NCI-H2227 (cell line): ENCODE data around the gene SMAD1.

Source experiments
- DNase-seq: peaks from one replicate; lab custom pipeline; 2025; ENCODE audit not compliant: unreplicated experiment; lab: John Stamatoyannopoulos, UW

The SMAD1 gene

GRCh38 chr4:145488310-145488709 lies 6.7 kb downstream of the SMAD1 start:
- DNase-seq: no peak

- DNase-seq: no peak
Observed at GRCh38 chr4:145489556-145489955, 7.9 kb downstream of the SMAD1 start.

- DNase-seq: no peak
Observed at GRCh38 chr4:145490361-145490760, 8.7 kb downstream of the SMAD1 start.

- DNase-seq: no peak
Observed at GRCh38 chr4:145490796-145491195, 9.1 kb downstream of the SMAD1 start.

GRCh38 chr4:145492376-145492775 lies 10.7 kb downstream of the SMAD1 start:
- no peak for DNase-seq

GRCh38 chr4:145493166-145493565 lies 11.5 kb downstream of the SMAD1 start:
- DNase-seq: no peak

- no peak for DNase-seq
Observed at GRCh38 chr4:145494666-145495270, 13.1 kb downstream of the SMAD1 start.

- no peak for DNase-seq
Observed at GRCh38 chr4:145496292-145496691, 14.6 kb downstream of the SMAD1 start.

- DNase-seq: no peak
Observed at GRCh38 chr4:145497199-145498149, 15.8 kb downstream of the SMAD1 start.

- no peak for DNase-seq
Observed at GRCh38 chr4:145498430-145498829, 16.8 kb downstream of the SMAD1 start.

GRCh38 chr4:145501051-145501660 lies 19.5 kb downstream of the SMAD1 start:
- DNase-seq: no peak

- DNase-seq: no peak
Observed at GRCh38 chr4:145502809-145503208, 21.2 kb downstream of the SMAD1 start.

- DNase-seq: no peak
Observed at GRCh38 chr4:145503486-145504072, 21.9 kb downstream of the SMAD1 start.

GRCh38 chr4:145505995-145506394 lies 24.3 kb downstream of the SMAD1 start:
- DNase-seq: no peak

GRCh38 chr4:145507636-145508035 lies 26.0 kb downstream of the SMAD1 start:
- DNase-seq: no peak

- DNase-seq: no peak
Observed at GRCh38 chr4:145511913-145512522, 30.4 kb downstream of the SMAD1 start.

- no peak for DNase-seq
Observed at GRCh38 chr4:145513020-145513621, 31.5 kb downstream of the SMAD1 start.

GRCh38 chr4:145520172-145520571 lies 38.5 kb downstream of the SMAD1 start:
- no peak for DNase-seq

- DNase-seq: no peak
Observed at GRCh38 chr4:145521282-145521681, 39.6 kb downstream of the SMAD1 start.

GRCh38 chr4:145523117-145523516 lies 41.5 kb downstream of the SMAD1 start:
- no peak for DNase-seq

- no peak for DNase-seq
Observed at GRCh38 chr4:145524552-145524951, 42.9 kb downstream of the SMAD1 start.
